Measurements from ENCODE around the gene VTI1B. TPM values are rescaled to one million over a fixed set of nuclear protein-coding genes. Genes with fewer than 3 reads are reported as not detected.
A peak's percentile ranks its signal among the peaks of the same experiment; 100 is the strongest.
"Not testable (repeated sequence)": the region's sequence is repeated elsewhere in the genome, so short reads cannot be mapped to it uniquely, and the experiment has no call there.

The VTI1B gene
- total RNA-seq, 1 experiment from 2014 or later = 57.5 TPM

DNA sequence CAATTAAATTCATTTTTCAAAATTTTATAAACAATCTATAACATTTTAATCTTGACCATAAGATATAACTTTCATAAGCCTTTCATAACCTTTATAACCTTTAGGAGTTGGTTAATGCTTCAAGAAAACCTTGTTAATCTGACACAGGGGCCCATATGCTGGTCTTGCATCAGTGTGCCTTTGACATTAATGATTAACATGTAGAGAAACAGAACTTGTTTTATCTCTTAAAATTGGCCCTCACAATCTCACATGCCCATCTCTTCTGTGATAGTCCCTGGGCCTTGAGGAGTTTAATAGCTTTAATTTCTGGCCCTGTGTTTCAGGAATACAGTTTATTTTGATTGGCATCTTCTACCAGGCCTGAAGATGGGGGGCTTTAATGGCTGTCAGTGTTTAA is 34.9 kb upstream of the VTI1B start:
- H3K9me3 Mint-ChIP-seq (ENCODE audit: unreplicated experiment); BruUV-seq (replicated peaks): not testable (repeated sequence)
- CTCF ChIA-PET = interaction anchor here (0.7 kb wide), 2 partner anchors 39 to 349 kb away, joined by 3 read pairs; partner anchors contain the start of gene EIF2S1

DNA sequence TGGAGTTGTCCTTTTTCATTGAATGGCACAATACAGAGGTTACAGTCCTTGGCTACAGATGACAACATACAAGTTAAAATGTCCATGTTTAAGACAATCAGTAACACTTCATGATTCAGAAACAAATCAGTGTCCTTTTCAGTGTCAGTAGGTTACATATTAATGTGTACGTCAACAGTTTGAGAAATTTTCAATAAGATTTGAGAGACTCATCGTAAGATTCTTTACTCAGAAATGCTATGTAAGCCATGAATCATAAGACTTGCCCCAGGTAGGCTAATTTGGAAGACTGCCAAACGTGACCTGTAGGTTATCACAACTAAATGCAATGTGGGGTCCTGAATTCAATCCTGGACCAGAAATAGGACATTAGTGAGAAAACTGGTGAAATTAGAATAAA is 30.8 kb upstream of the VTI1B start:
- no peaks in the 10 kb centered on the region for H3K36me3 Mint-ChIP-seq (ENCODE audit: insufficient read depth, unreplicated experiment)
- no peak overlapping the region for H3K4me3 Mint-ChIP-seq (ENCODE audit: unreplicated experiment)
- intact Hi-C loops (cut with micrococcal nuclease) = loop anchor here (2.0 kb wide), 2 partner anchors 30 to 178 kb away; partner anchors contain the start of gene VTI1B
- DNase-seq (ENCODE audit: unreplicated experiment) = peak; percentile 32
- no peaks in the 10 kb centered on the region for H3K9me3 Mint-ChIP-seq (ENCODE audit: unreplicated experiment)
- H3K27ac Mint-ChIP-seq (ENCODE audit: low read depth, unreplicated experiment) = no peak overlapping the region
- POLR2A ChIA-PET = interaction anchor here (0.8 to 4.8 kb wide), 8 partner anchors 10 to 278 kb away, joined by 3 to 25 read pairs (median 4); partner anchors contain the start of genes PIGH, RDH11 and VTI1B
- no TSS peak for BruUV-seq (replicated peaks)
- no peaks in the 10 kb centered on the region for H3K27me3 Mint-ChIP-seq (ENCODE audit: insufficient read depth, unreplicated experiment)
- TF ChIP-seq, protein P1, sequence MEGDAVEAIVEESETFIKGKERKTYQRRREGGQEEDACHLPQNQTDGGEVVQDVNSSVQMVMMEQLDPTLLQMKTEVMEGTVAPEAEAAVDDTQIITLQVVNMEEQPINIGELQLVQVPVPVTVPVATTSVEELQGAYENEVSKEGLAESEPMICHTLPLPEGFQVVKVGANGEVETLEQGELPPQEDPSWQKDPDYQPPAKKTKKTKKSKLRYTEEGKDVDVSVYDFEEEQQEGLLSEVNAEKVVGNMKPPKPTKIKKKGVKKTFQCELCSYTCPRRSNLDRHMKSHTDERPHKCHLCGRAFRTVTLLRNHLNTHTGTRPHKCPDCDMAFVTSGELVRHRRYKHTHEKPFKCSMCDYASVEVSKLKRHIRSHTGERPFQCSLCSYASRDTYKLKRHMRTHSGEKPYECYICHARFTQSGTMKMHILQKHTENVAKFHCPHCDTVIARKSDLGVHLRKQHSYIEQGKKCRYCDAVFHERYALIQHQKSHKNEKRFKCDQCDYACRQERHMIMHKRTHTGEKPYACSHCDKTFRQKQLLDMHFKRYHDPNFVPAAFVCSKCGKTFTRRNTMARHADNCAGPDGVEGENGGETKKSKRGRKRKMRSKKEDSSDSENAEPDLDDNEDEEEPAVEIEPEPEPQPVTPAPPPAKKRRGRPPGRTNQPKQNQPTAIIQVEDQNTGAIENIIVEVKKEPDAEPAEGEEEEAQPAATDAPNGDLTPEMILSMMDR (IDR thresholded peaks at IDR 0.05; ENCODE audit: unreplicated experiment) = no peak
- CTCF ChIA-PET = interaction anchor here (0.6 to 5.4 kb wide), 39 partner anchors 8 to 1267 kb away, joined by 3 to 132 read pairs (median 5); partner anchors contain the start of genes PIGH, PLEKHH1, RDH11 and VTI1B
- peaks cover 9% of the 10 kb centered on the region for H3K4me1 Mint-ChIP-seq (ENCODE audit: insufficient read depth, unreplicated experiment)

More for the DNA sequence above, 34.9 kb upstream of the VTI1B start:
- H3K27ac Mint-ChIP-seq (ENCODE audit: low read depth, unreplicated experiment); intact Hi-C loops (cut with micrococcal nuclease); H3K27me3 Mint-ChIP-seq (ENCODE audit: insufficient read depth, unreplicated experiment); H3K4me1 Mint-ChIP-seq (ENCODE audit: insufficient read depth, unreplicated experiment); H3K4me3 Mint-ChIP-seq (ENCODE audit: unreplicated experiment); H3K36me3 Mint-ChIP-seq (ENCODE audit: insufficient read depth, unreplicated experiment); DNase-seq (ENCODE audit: unreplicated experiment); POLR2A ChIA-PET: not testable (repeated sequence)

DNA sequence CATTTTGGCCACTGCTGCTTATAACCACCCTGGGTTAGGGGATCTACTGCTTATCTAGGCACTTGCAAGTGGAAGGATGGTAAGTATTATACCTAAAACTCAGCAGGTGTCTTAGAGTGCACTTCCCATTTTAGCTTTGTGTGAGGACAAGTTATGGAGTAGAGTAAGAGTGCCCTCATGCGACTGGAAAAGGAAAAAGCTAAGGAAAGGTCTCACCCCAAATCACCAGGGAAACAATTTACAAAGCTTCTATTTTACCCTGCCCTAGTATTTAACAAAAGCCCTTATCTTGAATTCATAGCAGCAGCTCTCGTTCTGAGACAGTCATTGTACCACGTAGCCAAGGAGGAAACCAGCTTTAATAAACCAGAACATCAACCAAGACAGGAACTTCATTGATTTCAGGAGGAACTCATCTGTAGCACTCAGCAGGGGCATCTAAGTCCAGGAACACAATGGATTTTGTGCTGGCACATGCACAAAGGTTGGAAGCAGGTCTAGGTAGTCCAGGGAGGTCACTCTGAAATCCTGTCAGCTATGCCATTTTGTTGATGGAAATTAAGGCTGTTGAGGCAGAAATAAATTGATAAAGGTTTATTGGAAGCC is 30.2 kb upstream of the VTI1B start:
- no TSS peak for BruUV-seq (replicated peaks)
- no peaks in the 10 kb centered on the region for H3K9me3 Mint-ChIP-seq (ENCODE audit: unreplicated experiment)

GRCh38 chr14:67703997-67704396 is 29.6 kb upstream of the VTI1B start:
- CTCF ChIA-PET = interaction anchor here (0.5 to 5.4 kb wide), 50 partner anchors 9 to 1255 kb away, joined by 3 to 132 read pairs (median 5); partner anchors contain the start of genes PIGH, PLEKHH1, RDH11 and VTI1B
- Mint-ChIP-seq H3K4me3 (ENCODE audit: unreplicated experiment) (no peak overlapping the region), H3K9me3 (ENCODE audit: unreplicated experiment) (no peaks in the 10 kb centered on the region), H3K27ac (ENCODE audit: low read depth, unreplicated experiment) (no peak overlapping the region), H3K36me3 (ENCODE audit: insufficient read depth, unreplicated experiment) (no peaks in the 10 kb centered on the region), H3K27me3 (ENCODE audit: insufficient read depth, unreplicated experiment) (no peaks in the 10 kb centered on the region), H3K4me1 (ENCODE audit: insufficient read depth, unreplicated experiment) (peaks cover 9% of the 10 kb centered on the region)
- POLR2A ChIA-PET = interaction anchor here (0.6 to 4.8 kb wide), 12 partner anchors 9 to 344 kb away, joined by 3 to 25 read pairs (median 4); partner anchors contain the start of genes ATP6V1D, PIGH, RDH11 and VTI1B
- no peak for DNase-seq (ENCODE audit: unreplicated experiment)
- intact Hi-C loops (cut with micrococcal nuclease) = loop anchor here (1.0 to 5.0 kb wide), 7 partner anchors 29 to 997 kb away; partner anchors contain the start of gene VTI1B
- no TSS peak for BruUV-seq (replicated peaks)
- TF ChIP-seq, protein P1 (IDR thresholded peaks at IDR 0.05; ENCODE audit: unreplicated experiment) = no peak

More for the DNA sequence above, 30.2 kb upstream of the VTI1B start:
- ChIA-PET POLR2A (interaction anchor here (0.6 to 4.8 kb wide), 13 partner anchors 10 to 345 kb away, joined by 3 to 25 read pairs (median 4); partner anchors contain the start of genes ATP6V1D, PIGH, RDH11 and VTI1B), CTCF (interaction anchor here (0.6 to 5.4 kb wide), 59 partner anchors 9 to 1266 kb away, joined by 3 to 132 read pairs (median 4); partner anchors contain the start of genes PIGH, PLEKHH1, RDH11 and VTI1B)
- intact Hi-C loops (cut with micrococcal nuclease) = loop anchor here (1.0 to 5.0 kb wide), 7 partner anchors 30 to 997 kb away; partner anchors contain the start of gene VTI1B
- no peak overlapping the region for H3K27ac Mint-ChIP-seq (ENCODE audit: low read depth, unreplicated experiment)
- H3K4me3 Mint-ChIP-seq (ENCODE audit: unreplicated experiment) = no peak overlapping the region
- peaks cover 9% of the 10 kb centered on the region for H3K4me1 Mint-ChIP-seq (ENCODE audit: insufficient read depth, unreplicated experiment)
- H3K27me3 Mint-ChIP-seq (ENCODE audit: insufficient read depth, unreplicated experiment) = no peaks in the 10 kb centered on the region
- TF ChIP-seq, protein P1 (IDR thresholded peaks at IDR 0.05; ENCODE audit: unreplicated experiment) = peak; percentile 75
- H3K36me3 Mint-ChIP-seq (ENCODE audit: insufficient read depth, unreplicated experiment) = no peaks in the 10 kb centered on the region
- peak; percentile 70 for DNase-seq (ENCODE audit: unreplicated experiment)

DNA sequence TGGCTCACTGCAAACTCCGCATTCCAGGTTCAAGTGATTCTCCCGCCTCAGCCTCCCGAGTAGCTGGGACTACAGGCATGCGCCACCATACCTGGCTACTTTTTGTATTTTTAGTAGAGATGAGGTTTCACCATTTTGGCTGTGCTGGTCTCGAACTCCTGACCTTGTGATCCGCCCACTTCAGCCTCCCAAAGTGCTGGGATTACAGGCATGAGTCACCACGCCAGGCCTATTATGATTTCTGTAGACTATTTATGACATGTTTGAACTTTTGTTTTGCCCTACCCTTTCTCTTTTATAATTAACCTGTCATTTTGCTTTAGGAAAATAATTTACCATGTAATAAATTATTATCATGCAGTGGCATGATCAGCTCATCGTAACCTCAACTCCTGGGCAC is 27.1 kb upstream of the VTI1B start, which contains the start of gene RDH12:
RDH12 (plus strand) TSS at position 395 of the 400 bp plus-strand sequence. CDS start 20,757 bp downstream, outside the sequence.
- BruUV-seq (replicated peaks); H3K9me3 Mint-ChIP-seq (ENCODE audit: unreplicated experiment); H3K27ac Mint-ChIP-seq (ENCODE audit: low read depth, unreplicated experiment); H3K27me3 Mint-ChIP-seq (ENCODE audit: insufficient read depth, unreplicated experiment); H3K36me3 Mint-ChIP-seq (ENCODE audit: insufficient read depth, unreplicated experiment); H3K4me1 Mint-ChIP-seq (ENCODE audit: insufficient read depth, unreplicated experiment); H3K4me3 Mint-ChIP-seq (ENCODE audit: unreplicated experiment); DNase-seq (ENCODE audit: unreplicated experiment): not testable (repeated sequence)
- ChIA-PET CTCF (interaction anchor here (0.6 to 5.4 kb wide), 9 partner anchors 12 to 1296 kb away, joined by 3 to 132 read pairs (median 8); partner anchors contain the start of gene ARG2), POLR2A (interaction anchor here (1.8 to 2.2 kb wide), 2 partner anchors 28 to 102 kb away, joined by 5 to 10 read pairs; partner anchors contain the start of gene PIGH)
- intact Hi-C loops (cut with micrococcal nuclease) = loop anchor here (5.0 kb wide), 1 partner anchor 994 kb away; no protein-coding TSS in a partner anchor
